ENCODE data around the gene ZNF490.
"Not testable (repeated sequence)": the region's sequence is repeated elsewhere in the genome, so short reads cannot be mapped to it uniquely, and the experiment has no call there.

The ZNF490 gene

GRCh38 chr19:12610540-12611360, at the start of gene ZNF490, which contains the start of gene ZNF791:
TSS of gene ZNF490 (minus strand) at chr19:12610813. CDS start at chr19:12610680, 133 bp downstream.
TSS of gene ZNF791 (plus strand) at chr19:12610920. CDS start at chr19:12611080, 160 bp downstream.
- DNase-seq: peak; percentile 97

GRCh38 chr19:12657966-12658365, 47.4 kb upstream of the ZNF490 start:
- DNase-seq: no peak

GRCh38 chr19:12656899-12657571, 46.4 kb upstream of the ZNF490 start:
- DNase-seq: no peak

- no peak for DNase-seq
Observed at GRCh38 chr19:12655546-12655945, 44.9 kb upstream of the ZNF490 start.

- no peak for DNase-seq
Observed at GRCh38 chr19:12652219-12652618, 41.6 kb upstream of the ZNF490 start.

GRCh38 chr19:12649941-12650340, 39.3 kb upstream of the ZNF490 start:
- DNase-seq: no peak

- DNase-seq: no peak
Observed at GRCh38 chr19:12648088-12648487, 37.5 kb upstream of the ZNF490 start.

GRCh38 chr19:12647490-12648071, 37.0 kb upstream of the ZNF490 start:
- no peak for DNase-seq

GRCh38 chr19:12647047-12647446, 36.4 kb upstream of the ZNF490 start:
- DNase-seq: no peak

GRCh38 chr19:12646551-12646950, 35.9 kb upstream of the ZNF490 start:
- DNase-seq: no peak

GRCh38 chr19:12643716-12644115, 33.1 kb upstream of the ZNF490 start:
- DNase-seq: not testable (repeated sequence)

GRCh38 chr19:12642506-12642905, 31.9 kb upstream of the ZNF490 start:
- DNase-seq: no peak

- DNase-seq: no peak
Observed at GRCh38 chr19:12641456-12641855, 30.8 kb upstream of the ZNF490 start.

- DNase-seq: peak; percentile 85
Observed at GRCh38 chr19:12639901-12640613, 29.4 kb upstream of the ZNF490 start.

- no peak for DNase-seq
Observed at GRCh38 chr19:12638611-12639182, 28.1 kb upstream of the ZNF490 start.

GRCh38 chr19:12636631-12637030, 26.0 kb upstream of the ZNF490 start:
- no peak for DNase-seq

GRCh38 chr19:12629215-12629614, 18.6 kb upstream of the ZNF490 start:
- DNase-seq: no peak

GRCh38 chr19:12628040-12629022, 17.7 kb upstream of the ZNF490 start:
- DNase-seq: no peak

- no peak for DNase-seq
Observed at GRCh38 chr19:12626958-12627357, 16.3 kb upstream of the ZNF490 start.

GRCh38 chr19:12623361-12624031, 12.9 kb upstream of the ZNF490 start:
- no peak for DNase-seq
